ENCODE results near the gene OR2AG1. TPM values are rescaled to one million over a fixed set of nuclear protein-coding genes. Genes with fewer than 3 reads are reported as not detected.

The OR2AG1 gene
- total and polyA plus RNA-seq, 2 experiments from 2014 or later, result 0.16 TPM; not detected in 1

GRCh38 chr11:6825231-6825744 lies 42.5 kb downstream of the OR2AG1 start:
- H2AFZ ChIP-seq, result no peak overlapping the region; the same call in 1 of the 2 replicates
- H3K9me2 ChIP-seq (ENCODE audit: insufficient read depth), result 0 out of 2 replicates have a peak, but pooled peaks cover 5% of the 10 kb centered on the region
- no peak for ATAC-seq
- H3K4me1 ChIP-seq (ENCODE audit: insufficient read depth), result no peaks in the 10 kb centered on the region; the same call in 1 of the 2 replicates
- no peak overlapping the region for H3K27ac ChIP-seq (ENCODE audit: low read depth)
- Mint-ChIP-seq H3K27me3 (ENCODE audit: insufficient read depth, low read depth, poor library complexity) (no peaks in the 10 kb centered on the region), H3K9me3 (no peaks in the 10 kb centered on the region), H3K4me1 (0 out of 3 replicates have a peak, but pooled peaks cover 2% of the 10 kb centered on the region), H3K4me3 (no peak overlapping the region), H3K27ac (no peak overlapping the region), H3K36me3 (ENCODE audit: low read depth) (no peaks in the 10 kb centered on the region)
- TF ChIP-seq EZH2phosphoT487 (IDR thresholded peaks at IDR 0.05; ENCODE audit: unreplicated experiment) (no peak), NANOG (IDR thresholded peaks at IDR 0.05; ENCODE audit: borderline replicate concordance) (no peak), ETS1 (IDR thresholded peaks at IDR 0.05) (no peak), ZNF462 (CRISPR knock-in tag; IDR thresholded peaks at IDR 0.05) (no peak), CTCF (conservative IDR thresholded peaks at IDR 0.05; ENCODE audit: low read depth in 2 of 2) (no peak), CREB1 (CRISPR knock-in tag; IDR thresholded peaks at IDR 0.05; ENCODE audit: low read depth) (no peak), STAT1 (IDR thresholded peaks at IDR 0.05; ENCODE audit: unreplicated experiment) (no peak), JUNB (IDR thresholded peaks at IDR 0.05; ENCODE audit: unreplicated experiment) (no peak), ZNF114 (CRISPR knock-in tag; IDR thresholded peaks at IDR 0.05) (no peak), REST (IDR thresholded peaks at IDR 0.05; ENCODE audit: unreplicated experiment) (no peak), ZNF331 (CRISPR knock-in tag; IDR thresholded peaks at IDR 0.05; ENCODE audit: low read depth) (no peak), POLR2AphosphoS5 (IDR thresholded peaks at IDR 0.05; ENCODE audit: low read depth) (no peak), EZH2 (IDR thresholded peaks at IDR 0.05; ENCODE audit: low read depth, unreplicated experiment) (no peak)
- H3K79me2 ChIP-seq (replicated peaks; ENCODE audit: insufficient read depth), result no peaks in the 10 kb centered on the region
- DNase-seq (ENCODE audit: low spot score), result no peak
- H3K36me3 ChIP-seq (ENCODE audit: insufficient read depth), result no peaks in the 10 kb centered on the region
- H3F3A ChIP-seq (replicated peaks; ENCODE audit: low read depth), result no peaks in the 10 kb centered on the region
- no peaks in the 10 kb centered on the region for H3K27me3 ChIP-seq (ENCODE audit: insufficient read depth)
- no peak overlapping the region for H3K4me2 ChIP-seq
- H4K20me1 ChIP-seq (replicated peaks; ENCODE audit: insufficient read depth), result no peaks in the 10 kb centered on the region
- no peak overlapping the region for H3K4me3 ChIP-seq

Measured in GM23338 (cell line).